PFSK-1 (cell line): ENCODE measurements around the gene RARRES1.

Source experiments
- FOXP2 ChIP-seq: optimal IDR thresholded peaks from 2 replicates; pipeline ENCODE3; 2011; ENCODE audit warnings: borderline replicate concordance, control low read depth, inconsistent platforms; ENCODE audit not compliant: insufficient read depth; ENCODE audit errors: extremely low read length, extremely low read depth
- POLR2AphosphoS5 ChIP-seq: IDR thresholded peaks from 2 replicates; pipeline ENCODE4 v1.6.1; 2012; ENCODE audit warnings: low read depth, mild to moderate bottlenecking, control low read depth, low read length, moderate library complexity
- SIN3A ChIP-seq: IDR thresholded peaks from 2 replicates; pipeline ENCODE4 v1.6.1; 2012; ENCODE audit warnings: mild to moderate bottlenecking, low read length, moderate library complexity, borderline replicate concordance; ENCODE audit not compliant: insufficient read depth
- TAF1 ChIP-seq: IDR thresholded peaks from 2 replicates; pipeline ENCODE4 v1.6.1; 2012; ENCODE audit warnings: low read length, control low read depth, borderline replicate concordance; ENCODE audit not compliant: insufficient read depth
- TF ChIP-seq, protein P1 (sequence below), 2 experiments: IDR thresholded peaks; 2 replicates each; pipeline versions ENCODE4 v1.6.1 to v1.8.0; 2011 to 2012; ENCODE audit warnings: low read depth in 2 of 2, low read length in 2 of 2, control low read depth in 1 of 2, inconsistent platforms in 1 of 2, mild to moderate bottlenecking in 1 of 2, moderate library complexity in 1 of 2; ENCODE audit not compliant: insufficient read depth in 1 of 2

DNA sequence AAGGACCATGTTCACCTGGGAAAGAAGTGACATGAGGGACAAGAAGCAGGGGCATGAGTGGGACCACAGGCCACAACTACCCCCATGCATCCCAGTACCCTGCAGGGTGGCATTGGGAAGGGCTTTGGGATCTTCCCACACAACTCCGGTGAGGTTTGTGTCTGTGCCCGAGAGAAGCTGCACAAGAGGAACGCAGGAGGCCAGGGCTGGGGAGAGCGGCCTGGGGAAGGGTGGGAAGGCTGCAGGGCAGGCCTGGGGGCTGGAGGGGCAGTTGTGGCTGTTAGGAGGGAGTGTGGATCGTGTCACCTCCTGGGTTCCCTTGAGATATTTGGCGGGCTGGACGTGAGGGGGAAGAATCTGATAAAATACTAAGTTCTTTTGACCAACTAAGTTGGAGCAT lies 44.3 kb upstream of the RARRES1 start:
- TF ChIP-seq POLR2AphosphoS5 (no peak), FOXP2 (no peak), TAF1 (no peak), SIN3A (no peak)
- TF ChIP-seq, protein P1, sequence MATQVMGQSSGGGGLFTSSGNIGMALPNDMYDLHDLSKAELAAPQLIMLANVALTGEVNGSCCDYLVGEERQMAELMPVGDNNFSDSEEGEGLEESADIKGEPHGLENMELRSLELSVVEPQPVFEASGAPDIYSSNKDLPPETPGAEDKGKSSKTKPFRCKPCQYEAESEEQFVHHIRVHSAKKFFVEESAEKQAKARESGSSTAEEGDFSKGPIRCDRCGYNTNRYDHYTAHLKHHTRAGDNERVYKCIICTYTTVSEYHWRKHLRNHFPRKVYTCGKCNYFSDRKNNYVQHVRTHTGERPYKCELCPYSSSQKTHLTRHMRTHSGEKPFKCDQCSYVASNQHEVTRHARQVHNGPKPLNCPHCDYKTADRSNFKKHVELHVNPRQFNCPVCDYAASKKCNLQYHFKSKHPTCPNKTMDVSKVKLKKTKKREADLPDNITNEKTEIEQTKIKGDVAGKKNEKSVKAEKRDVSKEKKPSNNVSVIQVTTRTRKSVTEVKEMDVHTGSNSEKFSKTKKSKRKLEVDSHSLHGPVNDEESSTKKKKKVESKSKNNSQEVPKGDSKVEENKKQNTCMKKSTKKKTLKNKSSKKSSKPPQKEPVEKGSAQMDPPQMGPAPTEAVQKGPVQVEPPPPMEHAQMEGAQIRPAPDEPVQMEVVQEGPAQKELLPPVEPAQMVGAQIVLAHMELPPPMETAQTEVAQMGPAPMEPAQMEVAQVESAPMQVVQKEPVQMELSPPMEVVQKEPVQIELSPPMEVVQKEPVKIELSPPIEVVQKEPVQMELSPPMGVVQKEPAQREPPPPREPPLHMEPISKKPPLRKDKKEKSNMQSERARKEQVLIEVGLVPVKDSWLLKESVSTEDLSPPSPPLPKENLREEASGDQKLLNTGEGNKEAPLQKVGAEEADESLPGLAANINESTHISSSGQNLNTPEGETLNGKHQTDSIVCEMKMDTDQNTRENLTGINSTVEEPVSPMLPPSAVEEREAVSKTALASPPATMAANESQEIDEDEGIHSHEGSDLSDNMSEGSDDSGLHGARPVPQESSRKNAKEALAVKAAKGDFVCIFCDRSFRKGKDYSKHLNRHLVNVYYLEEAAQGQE (IDR thresholded peaks at IDR 0.05; ENCODE audit: insufficient read depth in 1 of 2, low read depth in 2 of 2, low read length in 2 of 2): no peak
